GM21515 (cell line): ENCODE measurements around the gene EID3.

Experiments used
- ATAC-seq: cut with Tn5 transposase; IDR thresholded peaks from one replicate; pipeline ENCODE4 v1.9.1; 2021; ENCODE audit not compliant: unreplicated experiment

Gene EID3

GRCh38 chr12:104333692-104334255 lies 30.2 kb downstream of the EID3 start:
- no peak for ATAC-seq

GRCh38 chr12:104334581-104334980 lies 31.0 kb downstream of the EID3 start:
- ATAC-seq, result no peak

- no peak for ATAC-seq
Measured at GRCh38 chr12:104336115-104336514, 32.6 kb downstream of the EID3 start.

GRCh38 chr12:104337030-104337558 lies 33.6 kb downstream of the EID3 start:
- no peak for ATAC-seq

- ATAC-seq, result no peak
Measured at GRCh38 chr12:104339663-104340062, 36.1 kb downstream of the EID3 start.

GRCh38 chr12:104340177-104340576 lies 36.6 kb downstream of the EID3 start:
- no peak for ATAC-seq

GRCh38 chr12:104340925-104341611 lies 37.5 kb downstream of the EID3 start:
- ATAC-seq, result no peak

GRCh38 chr12:104342147-104342546 lies 38.6 kb downstream of the EID3 start:
- no peak for ATAC-seq

GRCh38 chr12:104342635-104343249 lies 39.2 kb downstream of the EID3 start:
- ATAC-seq, result no peak

GRCh38 chr12:104344682-104345081 lies 41.1 kb downstream of the EID3 start:
- no peak for ATAC-seq

GRCh38 chr12:104345234-104346066 lies 41.9 kb downstream of the EID3 start:
- no peak for ATAC-seq

GRCh38 chr12:104347374-104348075 lies 44.0 kb downstream of the EID3 start:
- no peak for ATAC-seq

- no peak for ATAC-seq
Measured at GRCh38 chr12:104348283-104348993, 44.9 kb downstream of the EID3 start.

GRCh38 chr12:104348994-104349494 lies 45.5 kb downstream of the EID3 start:
- ATAC-seq, result no peak

GRCh38 chr12:104350211-104351056 lies 46.9 kb downstream of the EID3 start:
- ATAC-seq, result no peak

- no peak for ATAC-seq
Measured at GRCh38 chr12:104351057-104351983, 47.8 kb downstream of the EID3 start.

- ATAC-seq, result no peak
Measured at GRCh38 chr12:104352106-104352713, 48.7 kb downstream of the EID3 start.
